Measurements from ENCODE around the gene PNPLA7. TPM values are rescaled to one million over a fixed set of nuclear protein-coding genes. Genes with fewer than 3 reads are reported as not detected.

The PNPLA7 gene
- total RNA-seq, 1 experiment from 2014 or later, result 1.8 TPM

- no peak for TF ChIP-seq ZBTB33 (IDR thresholded peaks at IDR 0.05; ENCODE audit: extremely low read depth, insufficient replicate concordance, low read length)
- no peak for TF ChIP-seq RAD21 (IDR thresholded peaks at IDR 0.05; ENCODE audit: low read depth)
- TF ChIP-seq CEBPB (IDR thresholded peaks at IDR 0.05; ENCODE audit: low read depth), result no peak
- no peak for TF ChIP-seq ATF3 (IDR thresholded peaks at IDR 0.05)
- no peak for TF ChIP-seq POLR2A (IDR thresholded peaks at IDR 0.05; ENCODE audit: borderline replicate concordance, extremely low read depth, insufficient read depth, insufficient read length)
- no peak for TF ChIP-seq ELF1 (IDR thresholded peaks at IDR 0.05; ENCODE audit: borderline replicate concordance, low read depth)
- no peak for TF ChIP-seq CTCF (IDR thresholded peaks at IDR 0.05 in 2 of 3, conservative IDR thresholded peaks at IDR 0.05 in 1 of 3; ENCODE audit: borderline replicate concordance in 1 of 3, insufficient read depth in 1 of 3, low read depth in 2 of 3, low read length in 2 of 3)
- TF ChIP-seq ZNF274 (IDR thresholded peaks at IDR 0.05; ENCODE audit: low read depth, low read length), result no peak
Measured at GRCh38 chr9:137498720-137499150, 51.5 kb downstream of the PNPLA7 start (continued).

- TF ChIP-seq MAX (IDR thresholded peaks at IDR 0.05), result no peak
- TF ChIP-seq SRF (IDR thresholded peaks at IDR 0.05; ENCODE audit: low read depth), result no peak
- no peak for TF ChIP-seq CBX3 (IDR thresholded peaks at IDR 0.05; ENCODE audit: low read depth)
- no peak for TF ChIP-seq ZNF274 (IDR thresholded peaks at IDR 0.05; ENCODE audit: low read depth, low read length)
- TF ChIP-seq POLR2AphosphoS5 (IDR thresholded peaks at IDR 0.05; ENCODE audit: low read depth, low read length), result no peak
- no peak for TF ChIP-seq SP1 (IDR thresholded peaks at IDR 0.05; ENCODE audit: low read depth)
- no peak for TF ChIP-seq EZH2 (IDR thresholded peaks at IDR 0.05)
- TF ChIP-seq RAD21 (IDR thresholded peaks at IDR 0.05; ENCODE audit: low read depth), result no peak
- no peak for TF ChIP-seq ZFX (IDR thresholded peaks at IDR 0.05)
- no peak for TF ChIP-seq SIN3A (IDR thresholded peaks at IDR 0.05; ENCODE audit: low read depth)
- no peak for TF ChIP-seq EZH2phosphoT487 (IDR thresholded peaks at IDR 0.05; ENCODE audit: borderline replicate concordance)
- no peak for TF ChIP-seq FOSL1 (IDR thresholded peaks at IDR 0.05; ENCODE audit: low read depth)
- no peak for TF ChIP-seq POLR2A (IDR thresholded peaks at IDR 0.05; ENCODE audit: borderline replicate concordance, extremely low read depth, insufficient read depth, insufficient read length)
- no peak for TF ChIP-seq JUND (IDR thresholded peaks at IDR 0.05)
- Histone ChIP-seq H2AFZ (ENCODE audit: low read depth, low read length, poor library complexity, severe bottlenecking) (no peak overlapping the region), H3K4me3 (replicated peaks in 1 of 2; ENCODE audit: low read depth in 1 of 2, low read length in 2 of 2) (no peak overlapping the region), H3K27ac (ENCODE audit: low read depth, low read length) (no peak overlapping the region), H3K4me1 (ENCODE audit: control insufficient read depth in 1 of 2, insufficient read depth in 2 of 2, low read length in 2 of 2) (peaks cover 0 to 12% of the 10 kb centered on the region in 2 experiments; a peak in 2 of 4 replicates), H3K27me3 (ENCODE audit: insufficient read depth, low read length) (no peaks in the 10 kb centered on the region), H3K9me2 (ENCODE audit: insufficient read depth) (no peaks in the 10 kb centered on the region), H3K36me3 (ENCODE audit: control insufficient read depth in 1 of 2, insufficient read depth in 2 of 2, low read length in 2 of 2) (no peaks in the 10 kb centered on the region), H3K79me2 (ENCODE audit: insufficient read depth, low read length) (no peaks in the 10 kb centered on the region), H3K9me3 (ENCODE audit: control insufficient read depth in 1 of 2, insufficient read depth in 1 of 2, low read depth in 1 of 2, low read length in 2 of 2) (no peaks in the 10 kb centered on the region; a peak in 1 of 4 replicates), H4K20me1 (ENCODE audit: insufficient read depth) (no peaks in the 10 kb centered on the region), H3K4me2 (ENCODE audit: low read length) (no peak overlapping the region), H3K9ac (ENCODE audit: low read length) (no peak overlapping the region)
- BruUV-seq (replicated peaks), result no TSS peak
- no peak for ATAC-seq
- intact Hi-C loops (cut with micrococcal nuclease), result no loop called here
- POLR2A ChIA-PET, result no interaction called here
- CTCF ChIA-PET, result no interaction called here
- RAD21 ChIA-PET (ENCODE audit: low non-redundant PET in 1 of 2, low total read pairs in 2 of 2, uncharacterized antibody in 2 of 2, unreplicated experiment in 2 of 2), result no interaction called here
- DNase-seq (ENCODE audit: low read depth, low spot score), result no peak
Measured at GRCh38 chr9:137497921-137498719, 52.1 kb downstream of the PNPLA7 start.
